GM10248 (cell line): ENCODE results near the gene GANAB.
A peak's percentile ranks its signal among the peaks of the same experiment; 100 is the strongest.
"Not testable (repeated sequence)": the region's sequence is repeated elsewhere in the genome, so short reads cannot be mapped to it uniquely, and the experiment has no call there.

ENCODE experiments used
- CTCF ChIA-PET: fragments of 300-600 bp; sonication (Branson Sonifier 250); formaldehyde crosslinking; extraction: SDS; loops from one replicate; lab custom pipeline; 2021; ENCODE audit warnings: antibody characterized with exemption; lab: Yijun Ruan, JAX
- POLR2A ChIA-PET: fragments of 350-650 bp; sonication (Branson Sonifier 250); formaldehyde crosslinking; extraction: SDS; loops from one replicate; lab custom pipeline; 2020; ENCODE audit warnings: antibody characterized with exemption; lab: Yijun Ruan, JAX
- DNase-seq: peaks from one replicate; pipeline ENCODE4 v3.0.0; 2012; ENCODE audit errors: extremely low spot score
- TF ChIP-seq, protein P1 (sequence below): IDR thresholded peaks from 2 replicates; pipeline ENCODE4 v1.5.1; 2012; ENCODE audit warnings: mild to moderate bottlenecking, low read depth; ENCODE audit errors: extremely low read depth, missing control alignments, control extremely low read depth

The GANAB gene

DNA sequence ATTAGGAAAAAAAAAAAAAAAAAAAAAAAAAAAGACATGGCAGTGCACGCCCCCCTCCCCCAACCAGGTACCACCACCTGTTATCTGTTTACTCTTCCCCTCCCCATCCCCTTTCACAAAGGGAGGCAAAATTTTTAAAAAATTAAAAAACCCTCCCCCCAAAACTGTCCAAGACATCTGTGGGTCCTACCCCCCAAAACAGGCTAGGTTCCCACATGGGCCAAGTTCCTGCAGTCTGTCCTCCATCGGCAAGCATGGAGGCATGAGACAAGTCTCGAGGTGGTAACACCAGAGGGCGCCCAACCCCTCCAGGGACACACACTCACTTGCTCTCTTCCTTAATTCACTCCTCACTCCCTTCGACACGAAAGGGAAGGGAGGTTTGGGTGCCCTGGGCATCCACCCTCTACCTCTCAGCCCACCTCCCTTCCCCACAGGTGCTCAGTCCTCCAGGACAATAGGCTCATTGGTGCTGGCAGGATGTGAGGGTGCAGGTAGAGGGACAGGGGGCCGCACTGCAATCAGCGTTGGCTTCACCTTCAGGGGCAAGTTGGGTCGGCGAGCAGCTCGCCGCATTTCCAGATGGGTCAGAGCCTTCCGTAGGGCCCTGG is 52.9 kb downstream of the GANAB start:
- ChIA-PET CTCF (interaction anchor here (0.9 to 4.1 kb wide), 13 partner anchors 7 to 177 kb away, joined by 3 to 50 read pairs (median 4); partner anchors contain the start of genes B3GAT3, EML3, LRRN4CL and MTA2), POLR2A (interaction anchor here (0.7 to 3.9 kb wide), 7 partner anchors 7 to 134 kb away, joined by 3 to 87 read pairs (median 15); partner anchors contain the start of genes C11orf98, CSKMT, EEF1G and EML3)
- TF ChIP-seq, protein P1, sequence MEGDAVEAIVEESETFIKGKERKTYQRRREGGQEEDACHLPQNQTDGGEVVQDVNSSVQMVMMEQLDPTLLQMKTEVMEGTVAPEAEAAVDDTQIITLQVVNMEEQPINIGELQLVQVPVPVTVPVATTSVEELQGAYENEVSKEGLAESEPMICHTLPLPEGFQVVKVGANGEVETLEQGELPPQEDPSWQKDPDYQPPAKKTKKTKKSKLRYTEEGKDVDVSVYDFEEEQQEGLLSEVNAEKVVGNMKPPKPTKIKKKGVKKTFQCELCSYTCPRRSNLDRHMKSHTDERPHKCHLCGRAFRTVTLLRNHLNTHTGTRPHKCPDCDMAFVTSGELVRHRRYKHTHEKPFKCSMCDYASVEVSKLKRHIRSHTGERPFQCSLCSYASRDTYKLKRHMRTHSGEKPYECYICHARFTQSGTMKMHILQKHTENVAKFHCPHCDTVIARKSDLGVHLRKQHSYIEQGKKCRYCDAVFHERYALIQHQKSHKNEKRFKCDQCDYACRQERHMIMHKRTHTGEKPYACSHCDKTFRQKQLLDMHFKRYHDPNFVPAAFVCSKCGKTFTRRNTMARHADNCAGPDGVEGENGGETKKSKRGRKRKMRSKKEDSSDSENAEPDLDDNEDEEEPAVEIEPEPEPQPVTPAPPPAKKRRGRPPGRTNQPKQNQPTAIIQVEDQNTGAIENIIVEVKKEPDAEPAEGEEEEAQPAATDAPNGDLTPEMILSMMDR: peak; percentile 45
- peak; percentile 67 for DNase-seq

DNA sequence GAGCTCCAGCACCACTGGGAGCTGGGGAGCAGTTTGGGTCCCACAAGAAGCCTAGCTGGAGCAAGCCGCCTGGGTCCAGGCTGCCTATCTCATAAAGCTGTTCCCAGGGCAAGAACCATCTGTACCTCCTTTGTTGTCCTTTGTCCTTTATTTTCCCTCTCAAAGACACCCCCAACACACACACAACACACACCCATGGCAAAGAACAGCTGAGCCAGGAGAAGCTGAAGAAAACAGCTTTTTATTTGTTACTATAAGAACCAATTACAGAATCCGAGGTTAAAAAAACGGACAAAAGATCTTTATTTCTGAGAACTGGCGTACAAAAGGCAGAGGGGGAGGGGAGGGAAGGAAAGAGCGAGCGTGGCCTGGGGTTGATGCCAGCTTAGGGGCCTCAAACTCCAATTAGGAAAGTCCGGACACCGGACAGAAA is 53.4 kb downstream of the GANAB start:
- CTCF ChIA-PET: interaction anchor here (1.0 to 4.1 kb wide), 17 partner anchors 8 to 193 kb away, joined by 3 to 50 read pairs (median 5); partner anchors contain the start of genes EML3, LRRN4CL, MTA2 and POLR2G
- TF ChIP-seq, protein P1: no peak
- no peak for DNase-seq
- POLR2A ChIA-PET: interaction anchor here (0.5 to 3.9 kb wide), 13 partner anchors 8 to 195 kb away, joined by 3 to 87 read pairs (median 10); partner anchors contain the start of genes C11orf98, CSKMT, EEF1G and EML3

DNA sequence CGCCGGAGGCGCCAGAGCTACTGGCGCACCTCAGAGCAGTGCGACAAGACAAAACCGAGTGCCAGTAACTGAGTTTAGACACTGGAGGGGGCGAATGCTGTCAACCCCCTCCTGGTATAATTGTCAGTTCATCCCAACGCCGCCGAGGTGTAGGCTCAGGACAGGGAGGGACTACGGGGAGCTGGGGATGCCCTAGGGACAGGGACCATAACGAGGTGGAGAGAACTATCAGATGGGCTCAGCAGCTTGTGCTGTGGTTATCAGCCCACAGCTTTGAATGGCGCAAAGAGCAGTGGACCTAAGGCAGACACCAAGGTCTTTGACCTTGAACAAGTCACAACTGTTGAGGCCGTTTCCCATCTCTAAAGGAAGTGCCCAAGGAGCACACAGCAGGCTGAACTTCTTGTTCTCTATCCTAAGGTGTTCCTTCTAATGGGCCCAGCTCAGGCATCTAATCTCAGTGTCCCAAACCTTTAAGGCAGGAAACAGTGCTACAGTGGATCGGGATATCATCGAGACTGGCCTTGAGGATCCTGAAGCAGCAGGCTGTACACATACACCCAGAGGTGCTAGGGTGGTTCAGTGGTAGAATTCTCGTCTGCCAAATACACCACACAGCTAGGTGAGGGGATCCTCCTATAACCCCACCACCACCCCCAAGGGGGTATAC is 54.1 kb downstream of the GANAB start:
- POLR2A ChIA-PET: interaction anchor here (0.5 to 3.9 kb wide), 38 partner anchors 8 to 292 kb away, joined by 3 to 87 read pairs (median 6); partner anchors contain the start of genes B3GAT3, C11orf98, CSKMT and EEF1G

DNA sequence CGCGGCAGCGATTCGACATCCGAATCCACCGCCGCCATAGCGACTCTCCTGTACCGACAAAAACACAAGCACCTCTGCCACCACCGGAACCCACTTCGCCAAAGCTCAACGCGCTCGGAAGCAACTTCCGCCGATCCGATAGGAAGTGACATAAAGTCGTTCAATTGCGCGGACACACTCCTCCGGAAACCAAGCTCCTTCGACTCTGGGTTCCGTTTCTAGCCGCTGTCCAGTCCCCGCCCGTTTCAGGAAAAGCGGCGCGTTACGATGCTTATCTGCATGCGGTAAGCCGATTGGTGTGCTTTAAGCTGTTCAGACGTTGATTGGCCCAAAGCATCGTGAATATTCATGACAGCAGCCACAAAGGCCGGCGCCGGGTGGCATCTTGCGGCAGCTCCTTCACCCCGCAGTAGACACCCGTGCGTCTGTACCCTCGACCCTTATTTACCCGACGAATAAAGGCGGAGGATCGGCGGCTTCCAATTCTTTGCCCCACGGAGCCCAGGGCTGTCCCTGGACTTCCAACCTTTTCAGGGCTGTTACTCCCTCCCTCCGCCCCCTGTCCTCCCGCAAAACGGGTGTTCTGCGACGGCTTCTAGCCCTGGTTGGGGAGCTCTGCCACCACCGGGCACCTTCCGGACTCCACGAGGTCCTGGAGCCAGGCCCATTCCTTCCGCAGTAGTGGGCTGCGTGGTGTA is 54.8 kb downstream of the GANAB start, which contains the start of gene TUT1:
Gene TUT1 (minus strand): TSS at position 76 of the 698 bp plus-strand sequence. CDS start 38 bp downstream, at position 38.
- ChIA-PET CTCF (interaction anchor here (0.8 to 4.1 kb wide), 29 partner anchors 9 to 197 kb away, joined by 3 to 50 read pairs (median 4); partner anchors contain the start of genes B3GAT3, EML3, LRRN4CL and MTA2), POLR2A (interaction anchor here (0.5 to 3.9 kb wide), 44 partner anchors 9 to 293 kb away, joined by 3 to 87 read pairs (median 5); partner anchors contain the start of genes B3GAT3, C11orf98, CSKMT and EEF1G)
- peak; percentile 91 for DNase-seq
- TF ChIP-seq, protein P1: no peak

More for the DNA sequence above, 54.1 kb downstream of the GANAB start:
- no peak for DNase-seq
- CTCF ChIA-PET: interaction anchor here (0.9 to 4.1 kb wide), 31 partner anchors 9 to 197 kb away, joined by 3 to 50 read pairs (median 4); partner anchors contain the start of genes B3GAT3, EML3, LRRN4CL and MTA2
- TF ChIP-seq, protein P1: no peak

DNA sequence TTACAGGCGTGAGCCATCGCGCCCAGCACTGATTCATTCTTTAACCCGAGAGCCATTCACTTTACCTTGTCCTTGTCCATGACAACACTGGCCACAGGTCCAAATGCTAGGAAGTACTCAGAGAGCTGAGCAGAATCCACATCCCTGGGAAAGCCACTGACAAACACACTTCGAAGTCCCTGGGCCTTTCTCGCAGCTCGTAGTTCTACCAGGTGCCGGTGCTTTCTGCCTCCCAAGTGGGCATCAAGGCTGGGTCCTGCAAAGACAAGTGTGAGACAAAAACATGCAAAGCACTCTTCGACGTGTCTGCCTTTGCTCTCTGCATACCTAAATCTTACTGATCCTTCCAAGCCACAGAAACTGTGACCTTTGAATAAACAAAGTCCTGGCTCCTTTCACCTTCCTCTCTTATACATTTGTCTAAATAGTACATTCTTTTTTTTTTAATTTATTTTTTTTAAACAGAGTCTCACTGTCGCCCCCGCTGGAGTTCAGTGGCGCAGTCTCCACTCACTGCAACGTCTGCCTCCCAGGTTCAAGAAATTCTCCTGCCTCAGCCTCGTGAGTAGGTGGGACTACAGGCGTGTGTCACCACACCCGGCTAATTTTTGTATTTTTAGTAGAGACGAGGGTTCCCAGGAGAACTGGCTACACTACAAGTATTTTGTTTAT is 57.3 kb downstream of the GANAB start:
- TF ChIP-seq, protein P1: peak; percentile 4
- DNase-seq: no peak
- POLR2A ChIA-PET: interaction anchor here (1.1 to 1.2 kb wide), 2 partner anchors 10 to 76 kb away, joined by 3 to 4 read pairs; partner anchors contain the start of genes C11orf98 and CSKMT
- CTCF ChIA-PET: interaction anchor here (1.1 to 4.1 kb wide), 4 partner anchors 11 to 165 kb away, joined by 4 to 22 read pairs (median 5); partner anchors contain the start of gene MTA2

DNA sequence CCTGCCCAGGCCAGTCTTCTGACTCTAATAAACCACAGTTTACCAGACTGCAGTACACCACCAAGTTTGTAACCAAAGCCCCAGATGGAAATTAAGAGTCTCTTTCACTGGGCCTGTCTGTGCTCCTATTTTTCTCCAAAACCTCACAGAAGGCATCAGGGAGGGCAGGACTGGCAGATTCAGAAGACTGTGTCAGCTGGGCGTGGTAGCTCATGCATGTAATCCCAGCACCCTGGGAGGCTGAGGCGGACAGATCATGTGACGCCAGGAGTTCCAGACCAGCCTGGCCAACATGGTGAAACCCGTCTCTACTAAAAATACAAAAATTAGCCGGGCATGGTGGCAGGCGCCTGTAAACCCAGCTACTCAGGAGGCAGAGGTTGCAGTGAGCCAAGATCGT is 61.1 kb downstream of the GANAB start:
- ChIA-PET POLR2A (interaction anchor here (0.8 to 1.1 kb wide), 2 partner anchors 9 to 12 kb away, joined by 3 read pairs; partner anchors contain the start of gene EEF1G), CTCF (interaction anchor here (1.0 to 2.0 kb wide), 4 partner anchors 11 to 191 kb away, joined by 3 to 11 read pairs (median 4); partner anchors contain the start of gene EEF1G)
- DNase-seq: not testable (repeated sequence)

DNA sequence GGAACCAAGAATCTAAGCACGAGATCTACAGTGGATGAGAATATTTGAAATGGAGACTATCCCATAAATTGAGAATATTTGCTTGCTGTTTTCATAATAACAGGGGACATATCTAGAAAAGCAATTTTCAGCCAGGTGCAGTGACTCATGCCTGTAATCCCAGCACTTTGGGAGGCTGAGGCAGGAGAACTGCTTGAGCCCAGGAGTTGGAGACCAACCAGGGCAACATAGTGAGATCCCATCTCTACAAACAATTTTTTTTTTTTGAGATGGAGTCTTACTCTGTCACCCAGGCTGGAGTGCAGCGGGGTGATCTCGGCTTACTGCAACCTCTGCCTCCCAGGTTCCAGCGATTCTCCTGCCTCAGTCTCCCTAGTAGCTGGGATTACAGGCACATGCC is 64.7 kb downstream of the GANAB start:
- ChIA-PET CTCF (interaction anchor here (1.3 kb wide), 1 partner anchor 38 kb away, joined by 4 read pairs; no protein-coding TSS in a partner anchor), POLR2A (interaction anchor here (2.0 kb wide), 1 partner anchor 10 kb away, joined by 12 read pairs; the partner anchor contains the start of gene TUT1)
- DNase-seq: not testable (repeated sequence)
